B cell (primary cell): Measurements from ENCODE around the gene UBE2J1. TPM values are rescaled to one million over a fixed set of nuclear protein-coding genes. Genes with fewer than 3 reads are reported as not detected.

Experiments
- ATAC-seq: fragments of 200-7000 bp; cut with Tn5 transposase; one replicate; pipeline ENCODE4 v1.10.0; 2021; ENCODE audit warnings: low read depth, mild to moderate bottlenecking, moderate number of reproducible peaks, moderate library complexity
- CTCF ChIA-PET: fragments of 350-600 bp; sonication (Branson Sonifier 250); formaldehyde crosslinking; loops from one replicate; lab custom pipeline; 2021; ENCODE audit warnings: antibody characterized with exemption, inconsistent platforms; lab: Charles Lee
- POLR2A ChIA-PET: fragments of 350-600 bp; sonication (Branson Sonifier 250); formaldehyde crosslinking; loops from one replicate; lab custom pipeline; 2021; ENCODE audit warnings: antibody characterized with exemption; lab: Charles Lee
- DNase-seq: peaks from one replicate; pipeline ENCODE4 v3.0.0; 2013
- H2AFZ ChIP-seq: 2 replicates; pipeline ENCODE4 v1.6.1; 2012; ENCODE audit warnings: mild to moderate bottlenecking, low read depth, low read length; ENCODE audit not compliant: insufficient read depth, poor library complexity, severe bottlenecking
- H3K27ac ChIP-seq, 2 donors: 1 replicate in 1 of 2; 2 replicates in 1 of 2; pipeline ENCODE4 v1.5.1; 2012 to 2013; ENCODE audit warnings: low read length in 2 of 2, mild to moderate bottlenecking in 2 of 2, moderate library complexity in 1 of 2
- H3K27me3 ChIP-seq, 4 experiments: fragments of 200-600 bp in 1 of 4; sonication (generic) in 1 of 4; replicated peaks in 1 of 4; 1 replicate in 2 of 4; 2 replicates in 2 of 4; pipeline versions ENCODE4 v1.6.1 to v1.7.0; 2013 to 2016; ENCODE audit warnings: low read length in 3 of 4, mild to moderate bottlenecking in 2 of 4, mixed read lengths in 1 of 4, moderate library complexity in 1 of 4; ENCODE audit not compliant: insufficient read depth in 4 of 4, control insufficient read depth in 3 of 4; ENCODE audit errors: control extremely low read depth in 1 of 4
- H3K36me3 ChIP-seq, 2 experiments: replicated peaks in 1 of 2; 1 replicate in 1 of 2; 2 replicates in 1 of 2; pipeline versions ENCODE4 v1.6.1 to v1.7.1; 2013; ENCODE audit warnings: low read length in 1 of 2; ENCODE audit not compliant: insufficient read depth in 2 of 2, control insufficient read depth in 1 of 2; ENCODE audit errors: control extremely low read depth in 1 of 2, extremely low read depth in 1 of 2
- H3K4me1 ChIP-seq, 2 donors: fragments of 200-600 bp in 1 of 2; sonication (generic) in 1 of 2; 1 replicate in 1 of 2; 2 replicates in 1 of 2; pipeline versions ENCODE4 v1.5.1 to v1.6.1; 2013 to 2017; ENCODE audit warnings: low read length in 2 of 2; ENCODE audit not compliant: control insufficient read depth in 2 of 2, insufficient read depth in 2 of 2
- H3K4me2 ChIP-seq: replicated peaks from 2 replicates; pipeline ENCODE3; 2012; ENCODE audit warnings: mild to moderate bottlenecking, low read depth, low read length; ENCODE audit not compliant: poor library complexity, severe bottlenecking
- H3K4me3 ChIP-seq, 5 experiments: fragments of 200-600 bp in 1 of 5; sonication (generic) in 1 of 5; 1 replicate in 3 of 5; 2 replicates in 2 of 5; pipeline versions ENCODE4 v1.5.1 to v1.7.0; 2011 to 2016; ENCODE audit warnings: low read length in 4 of 5, mild to moderate bottlenecking in 4 of 5, low read depth in 2 of 5, control low read depth in 1 of 5, moderate library complexity in 1 of 5; ENCODE audit not compliant: insufficient read depth in 1 of 5; ENCODE audit errors: control extremely low read depth in 1 of 5, extremely low read depth in 1 of 5
- H3K79me2 ChIP-seq: fragments of 200-600 bp; sonication (generic); one replicate; pipeline ENCODE4 v1.6.0; 2016; ENCODE audit warnings: low read length; ENCODE audit not compliant: control insufficient read depth, insufficient read depth
- H3K9ac ChIP-seq: fragments of 200-600 bp; sonication (generic); 2 replicates; pipeline ENCODE4 v1.6.1; 2017; ENCODE audit warnings: mild to moderate bottlenecking, low read length, moderate library complexity
- H3K9me3 ChIP-seq, 3 donors: one replicate each; pipeline versions ENCODE4 v1.6.1 to v1.7.1; 2013; ENCODE audit warnings: low read length in 2 of 3; ENCODE audit not compliant: control insufficient read depth in 2 of 3, insufficient read depth in 1 of 3; ENCODE audit errors: control extremely low read depth in 1 of 3
- H4K20me1 ChIP-seq: 2 replicates; pipeline ENCODE4 v1.6.0; 2012; ENCODE audit warnings: mild to moderate bottlenecking, low read length; ENCODE audit not compliant: insufficient read depth, control insufficient read depth, poor library complexity, severe bottlenecking
- H3K27ac Mint-ChIP-seq: one replicate; pipeline ENCODE4 v1.8.0; 2021; ENCODE audit warnings: mixed read lengths
- H3K27me3 Mint-ChIP-seq: one replicate; pipeline ENCODE4 v1.8.0; 2021; ENCODE audit warnings: mixed read lengths
- H3K4me1 Mint-ChIP-seq: one replicate; pipeline ENCODE4 v1.8.0; 2021; ENCODE audit warnings: mixed read lengths
- H3K4me3 Mint-ChIP-seq: one replicate; pipeline ENCODE4 v1.8.0; 2021; ENCODE audit warnings: mixed read lengths
- H3K9me3 Mint-ChIP-seq: one replicate; pipeline ENCODE4 v1.8.0; 2022; ENCODE audit warnings: mixed read lengths; ENCODE audit not compliant: insufficient read depth
- EZH2 ChIP-seq: IDR thresholded peaks from 2 replicates; pipeline ENCODE4 v1.6.1; 2012; ENCODE audit warnings: borderline replicate concordance, low read depth, mild to moderate bottlenecking, moderate library complexity, low read length; ENCODE audit not compliant: insufficient read depth, poor library complexity, severe bottlenecking
- WGBS: methylation state at CpG from one replicate; pipeline ENCODE4 v1.1.5; 2013; ENCODE audit warnings: missing lambda C conversion rate; ENCODE audit not compliant: insufficient coverage; 5-methylcytosine and 5-hydroxymethylcytosine counted together
- intact Hi-C: fragments of 100-400 bp; cut with micrococcal nuclease; formaldehyde crosslinking; loops from one replicate; pipeline ENCODE4 v1.10.0; 2022
- polyA minus RNA-seq: library from RNA; depleted of rRNA, polyadenylated mRNA; stranded (reverse); fragments of >200 nt; gene quantifications from 2 replicates; pipeline ENCODE4 v1.2.3, GENCODE V29; 2012
- polyA plus RNA-seq: library from polyadenylated mRNA; depleted of rRNA; stranded (reverse); fragments of >200 nt; gene quantifications from 2 replicates; pipeline ENCODE4 v1.2.3, GENCODE V29; 2012
- total RNA-seq, 2 donors: library from RNA; stranded (reverse); fragments of 120-200 nt in 1 of 2; gene quantifications; 1 replicate in 1 of 2; 2 replicates in 1 of 2; pipeline versions ENCODE4 v1.2.3 to v1.2.4, GENCODE V29; 2013 to 2022
- TF ChIP-seq, protein P1 (sequence below): fragments of 200-600 bp; IDR thresholded peaks from one replicate; pipeline ENCODE4 v1.8.0; 2022; ENCODE audit warnings: antibody characterized with exemption, mild to moderate bottlenecking

The UBE2J1 gene, protein sequence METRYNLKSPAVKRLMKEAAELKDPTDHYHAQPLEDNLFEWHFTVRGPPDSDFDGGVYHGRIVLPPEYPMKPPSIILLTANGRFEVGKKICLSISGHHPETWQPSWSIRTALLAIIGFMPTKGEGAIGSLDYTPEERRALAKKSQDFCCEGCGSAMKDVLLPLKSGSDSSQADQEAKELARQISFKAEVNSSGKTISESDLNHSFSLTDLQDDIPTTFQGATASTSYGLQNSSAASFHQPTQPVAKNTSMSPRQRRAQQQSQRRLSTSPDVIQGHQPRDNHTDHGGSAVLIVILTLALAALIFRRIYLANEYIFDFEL
- total RNA-seq (28.0 and 31.1 TPM in 2 replicates), polyA plus RNA-seq (55.6 and 65.4 TPM in 2 replicates), polyA minus RNA-seq (65.8 and 84.1 TPM in 2 replicates)
- 95.4 TPM for total RNA-seq (2013)

DNA sequence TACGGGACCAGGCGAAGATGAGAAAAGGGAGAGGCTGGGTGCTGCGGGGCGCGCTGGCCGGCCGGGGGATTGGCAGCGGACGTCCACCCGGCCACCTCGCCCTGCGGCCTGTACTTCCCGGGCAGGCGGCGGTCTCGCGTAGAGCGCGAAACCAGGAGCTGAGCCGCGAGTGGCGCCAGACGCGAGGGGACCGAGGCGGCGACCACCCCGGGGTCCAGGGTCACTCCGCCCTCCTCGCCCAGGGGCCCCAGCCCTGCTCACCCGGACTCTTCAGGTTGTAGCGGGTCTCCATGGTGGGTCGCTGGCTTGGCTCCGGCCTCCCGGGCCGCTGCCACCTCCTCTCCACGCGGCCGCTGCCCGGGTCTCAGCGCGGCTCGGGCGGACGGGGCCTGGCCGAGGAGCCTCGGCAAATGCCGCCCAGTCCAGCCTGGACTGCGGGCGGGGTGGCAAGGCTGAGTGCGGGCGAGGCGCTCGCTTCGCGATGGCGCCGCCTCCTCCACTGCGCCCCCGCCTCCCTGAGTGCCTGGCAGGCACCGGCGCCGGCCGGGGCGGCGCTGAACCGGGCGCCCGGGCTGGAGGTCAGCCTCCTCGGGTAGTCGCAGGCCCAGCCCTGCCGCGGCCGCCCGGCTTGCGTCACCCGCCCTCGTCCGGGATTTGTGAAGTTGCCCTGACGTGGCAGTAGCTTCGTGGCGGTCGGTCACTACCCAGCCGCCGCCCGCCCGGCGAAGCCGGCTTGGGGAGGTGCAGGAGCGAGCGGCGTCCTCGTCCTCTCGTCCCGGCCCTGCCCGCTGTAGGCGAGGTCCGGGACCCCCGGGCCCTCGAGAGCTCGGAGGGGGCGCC, at the start of gene UBE2J1:
Gene UBE2J1 (minus strand): TSS at position 445 of the 840 bp plus-strand sequence. CDS start 153 bp downstream, at position 292.
- Histone ChIP-seq H3K27ac (peak within 1 kb of the TSS; percentile 83 to 94), H3K27me3 (no peaks in the 10 kb centered on the region), H4K20me1 (peaks cover 27% of the 10 kb centered on the region), H3K4me3 (peak within 1 kb of the TSS; percentile 72 to 99 (median 82)), H3K9ac (peak within 1 kb of the TSS; percentile 79), H3K36me3 (peaks cover 0 to 14% of the 10 kb centered on the region in 2 experiments), H3K4me2 (peak within 1 kb of the TSS; percentile 74), H3K4me1 (peaks cover 73 to 74% of the 10 kb centered on the region in 2 donors), H2AFZ (peak within 1 kb of the TSS; percentile 75), H3K79me2 (peaks cover 78% of the 10 kb centered on the region), H3K9me3 (peaks cover 0 to 3% (median 0%) of the 10 kb centered on the region in 3 donors)
- no peak for TF ChIP-seq EZH2
- TF ChIP-seq, protein P1, sequence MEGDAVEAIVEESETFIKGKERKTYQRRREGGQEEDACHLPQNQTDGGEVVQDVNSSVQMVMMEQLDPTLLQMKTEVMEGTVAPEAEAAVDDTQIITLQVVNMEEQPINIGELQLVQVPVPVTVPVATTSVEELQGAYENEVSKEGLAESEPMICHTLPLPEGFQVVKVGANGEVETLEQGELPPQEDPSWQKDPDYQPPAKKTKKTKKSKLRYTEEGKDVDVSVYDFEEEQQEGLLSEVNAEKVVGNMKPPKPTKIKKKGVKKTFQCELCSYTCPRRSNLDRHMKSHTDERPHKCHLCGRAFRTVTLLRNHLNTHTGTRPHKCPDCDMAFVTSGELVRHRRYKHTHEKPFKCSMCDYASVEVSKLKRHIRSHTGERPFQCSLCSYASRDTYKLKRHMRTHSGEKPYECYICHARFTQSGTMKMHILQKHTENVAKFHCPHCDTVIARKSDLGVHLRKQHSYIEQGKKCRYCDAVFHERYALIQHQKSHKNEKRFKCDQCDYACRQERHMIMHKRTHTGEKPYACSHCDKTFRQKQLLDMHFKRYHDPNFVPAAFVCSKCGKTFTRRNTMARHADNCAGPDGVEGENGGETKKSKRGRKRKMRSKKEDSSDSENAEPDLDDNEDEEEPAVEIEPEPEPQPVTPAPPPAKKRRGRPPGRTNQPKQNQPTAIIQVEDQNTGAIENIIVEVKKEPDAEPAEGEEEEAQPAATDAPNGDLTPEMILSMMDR = no peak
- DNase-seq = peak; percentile 87
- Mint-ChIP-seq H3K27me3 (no peaks in the 10 kb centered on the region), H3K4me1 (peaks cover 78% of the 10 kb centered on the region), H3K9me3 (no peaks in the 10 kb centered on the region), H3K27ac (peak within 1 kb of the TSS; percentile 95), H3K4me3 (peak within 1 kb of the TSS; percentile 93)
- intact Hi-C loops = loop anchor here (5.0 to 10.0 kb wide), 7 partner anchors 60 to 1878 kb away; partner anchors contain the start of genes AKIRIN2, MAP3K7, RRAGD and SLC35A1
- ChIA-PET POLR2A (interaction anchor here (0.6 to 2.7 kb wide), 7 partner anchors 19 to 483 kb away, joined by 3 to 12 read pairs (median 5); partner anchors contain the start of genes PNRC1 and RNGTT), CTCF (interaction anchor here (0.6 to 11.4 kb wide), 6 partner anchors 14 to 370 kb away, joined by 3 to 141 read pairs (median 8); partner anchors contain the start of gene PNRC1)
- peak; percentile 81 for ATAC-seq
- under 1% methylated on average over 102 of the region's 102 CpGs for WGBS
